Measurements from ENCODE around the gene FAM43A. TPM values are rescaled to one million over a fixed set of nuclear protein-coding genes. Genes with fewer than 3 reads are reported as not detected.

Gene FAM43A
- total and polyA plus RNA-seq, 3 donors from 2014 or later, result 7.5 to 22.1 (median 13.1) TPM

- no peaks in the 10 kb centered on the region for H3K36me3 ChIP-seq (ENCODE audit: low read depth, missing control alignments)
- DNase-seq, result no peak
- H3K9me3 ChIP-seq, result no peaks in the 10 kb centered on the region
- peaks cover 11% of the 10 kb centered on the region for H3K4me1 ChIP-seq
- H3K27me3 ChIP-seq, result no peaks in the 10 kb centered on the region
- TF ChIP-seq CTCF (IDR thresholded peaks at IDR 0.05) (no peak), POLR2A (IDR thresholded peaks at IDR 0.05) (no peak)
- H3K27ac ChIP-seq, result no peak overlapping the region
- 84 to 89% methylated on average over 6 of the region's 6 CpGs for WGBS, 2 donors
- no peak overlapping the region for H3K4me3 ChIP-seq
- intact Hi-C loops (cut with DNase I; ENCODE audit: low total_unique reads), result loop anchor here (5.0 kb wide), 1 partner anchor 494 kb away; no protein-coding TSS in a partner anchor
Observed at GRCh38 chr3:194696702-194697101, 11.0 kb downstream of the FAM43A start.

GRCh38 chr3:194702545-194702944, 16.9 kb downstream of the FAM43A start:
- Histone ChIP-seq H3K4me1 (no peaks in the 10 kb centered on the region), H3K27me3 (no peaks in the 10 kb centered on the region), H3K4me3 (no peak overlapping the region), H3K36me3 (ENCODE audit: low read depth, missing control alignments) (no peaks in the 10 kb centered on the region), H3K9me3 (no peaks in the 10 kb centered on the region), H3K27ac (no peak overlapping the region)
- DNase-seq, result no peak
- intact Hi-C loops (cut with DNase I; ENCODE audit: low total_unique reads), result no loop called here
- 69 to 84% methylated on average over 9 of the region's 9 CpGs for WGBS, 2 donors
- TF ChIP-seq CTCF (IDR thresholded peaks at IDR 0.05), result no peak
- no peak for TF ChIP-seq POLR2A (IDR thresholded peaks at IDR 0.05)

GRCh38 chr3:194705227-194705626, 19.5 kb downstream of the FAM43A start:
- no peaks in the 10 kb centered on the region for H3K9me3 ChIP-seq
- no peaks in the 10 kb centered on the region for H3K27me3 ChIP-seq
- H3K27ac ChIP-seq, result no peak overlapping the region
- H3K36me3 ChIP-seq (ENCODE audit: low read depth, missing control alignments), result no peaks in the 10 kb centered on the region
- WGBS, 2 donors, result 84 to 95% methylated on average over 8 of the region's 8 CpGs
- no peak overlapping the region for H3K4me3 ChIP-seq
- DNase-seq, result no peak
- H3K4me1 ChIP-seq, result no peaks in the 10 kb centered on the region
- no peak for TF ChIP-seq POLR2A (IDR thresholded peaks at IDR 0.05)
- TF ChIP-seq CTCF (IDR thresholded peaks at IDR 0.05), result no peak
- intact Hi-C loops (cut with DNase I; ENCODE audit: low total_unique reads), result no loop called here

- no peaks in the 10 kb centered on the region for H3K9me3 ChIP-seq
- no peak for DNase-seq
- no peak overlapping the region for H3K27ac ChIP-seq
- H3K27me3 ChIP-seq, result no peaks in the 10 kb centered on the region
- WGBS, 2 donors, result 84 to 88% methylated on average over 8 to 11 of the region's 11 CpGs
- TF ChIP-seq CTCF (IDR thresholded peaks at IDR 0.05) (no peak), POLR2A (IDR thresholded peaks at IDR 0.05) (no peak)
- H3K36me3 ChIP-seq (ENCODE audit: low read depth, missing control alignments), result no peaks in the 10 kb centered on the region
- no peak overlapping the region for H3K4me3 ChIP-seq
- H3K4me1 ChIP-seq, result no peaks in the 10 kb centered on the region
- intact Hi-C loops (cut with DNase I; ENCODE audit: low total_unique reads), result no loop called here
Observed at GRCh38 chr3:194705761-194706160, 20.1 kb downstream of the FAM43A start.

- TF ChIP-seq POLR2A (IDR thresholded peaks at IDR 0.05), result no peak
- DNase-seq, result no peak
- intact Hi-C loops (cut with DNase I; ENCODE audit: low total_unique reads), result no loop called here
- no peak overlapping the region for H3K27ac ChIP-seq
- no peaks in the 10 kb centered on the region for H3K4me1 ChIP-seq
- H3K36me3 ChIP-seq (ENCODE audit: low read depth, missing control alignments), result no peaks in the 10 kb centered on the region
- no peaks in the 10 kb centered on the region for H3K27me3 ChIP-seq
- no peaks in the 10 kb centered on the region for H3K9me3 ChIP-seq
- 93 to 94% methylated on average over 7 of the region's 7 CpGs for WGBS, 2 donors
- H3K4me3 ChIP-seq, result no peak overlapping the region
Observed at GRCh38 chr3:194707147-194707540, 21.5 kb downstream of the FAM43A start.

All from testis (tissue), 3 donors.